GM12891 (cell line): ENCODE measurements around the gene RBP3.

Source experiments
- POLR2A ChIP-seq: IDR thresholded peaks from 2 replicates; pipeline ENCODE4 v1.6.1; 2011; ENCODE audit warnings: low read depth, low read length, control low read depth
- POLR2AphosphoS5 ChIP-seq: IDR thresholded peaks from 2 replicates; pipeline ENCODE4 v1.6.1; 2011; ENCODE audit warnings: low read depth, low read length, control low read depth
- POU2F2 ChIP-seq: IDR thresholded peaks from 2 replicates; pipeline ENCODE4 v1.6.1; 2011; ENCODE audit warnings: low read depth, mild to moderate bottlenecking, control low read depth, low read length, moderate library complexity
- TAF1 ChIP-seq: IDR thresholded peaks from 2 replicates; pipeline ENCODE4 v1.6.1; 2011; ENCODE audit warnings: low read depth, low read length, control low read depth

GRCh38 chr10:47332371-47332770 lies 15.8 kb upstream of the RBP3 start:
- TF ChIP-seq POLR2A (no peak), POU2F2 (no peak), POLR2AphosphoS5 (no peak), TAF1 (no peak)
